DOHH2 (cell line): Measurements from ENCODE around the gene MTFR1L.

Source experiments
- H3F3A ChIP-seq: fragments of 200-600 bp; sonication (generic), shearing (Covaris generic); 2 replicates; pipeline ENCODE4 v1.6.0; 2016; ENCODE audit warnings: antibody characterized with exemption, mild to moderate bottlenecking; ENCODE audit not compliant: control insufficient read depth, insufficient read depth
- H3K27ac ChIP-seq: fragments of 200-600 bp; sonication (generic); 2 replicates; pipeline ENCODE4 v1.5.1; 2014; ENCODE audit warnings: low read depth, mild to moderate bottlenecking, low read length, moderate library complexity
- H3K27me3 ChIP-seq: fragments of 200-600 bp; sonication (generic); 2 replicates; pipeline ENCODE4 v1.6.1; 2014; ENCODE audit warnings: mild to moderate bottlenecking, low read length, mixed read lengths; ENCODE audit not compliant: control insufficient read depth
- H3K36me3 ChIP-seq: fragments of 200-600 bp; sonication (generic); 2 replicates; pipeline ENCODE4 v1.6.1; 2014; ENCODE audit warnings: mild to moderate bottlenecking, low read length, moderate library complexity, mixed read lengths; ENCODE audit not compliant: control insufficient read depth
- H3K4me1 ChIP-seq: fragments of 200-600 bp; sonication (generic); 2 replicates; pipeline ENCODE4 v1.6.1; 2014; ENCODE audit warnings: mild to moderate bottlenecking, low read length, mixed read lengths; ENCODE audit not compliant: control insufficient read depth
- H3K4me2 ChIP-seq: fragments of 200-600 bp; sonication (generic); 2 replicates; pipeline ENCODE4 v1.6.0; 2014; ENCODE audit warnings: mild to moderate bottlenecking, low read length, moderate library complexity
- H3K4me3 ChIP-seq: fragments of 200-600 bp; sonication (generic); 2 replicates; pipeline ENCODE4 v1.5.1; 2014; ENCODE audit warnings: mild to moderate bottlenecking, low read length, mixed read lengths
- H3K79me2 ChIP-seq: fragments of 200-600 bp; sonication (generic); 2 replicates; pipeline ENCODE4 v1.6.1; 2014; ENCODE audit warnings: mild to moderate bottlenecking, low read length, mixed read lengths; ENCODE audit not compliant: control insufficient read depth
- H3K9me2 ChIP-seq: fragments of 200-600 bp; sonication (generic); replicated peaks from 2 replicates; pipeline ENCODE4 v1.6.1; 2014; ENCODE audit warnings: mild to moderate bottlenecking, low read length, mixed read lengths; ENCODE audit not compliant: control insufficient read depth
- H3K9me3 ChIP-seq: fragments of 200-600 bp; sonication (generic); 2 replicates; pipeline ENCODE4 v1.6.1; 2014; ENCODE audit warnings: antibody characterized with exemption, low read length, mixed read lengths; ENCODE audit not compliant: control insufficient read depth, insufficient read depth
- H4K20me1 ChIP-seq: fragments of 200-600 bp; sonication (generic); 2 replicates; pipeline ENCODE4 v1.6.0; 2014; ENCODE audit warnings: low read depth, mild to moderate bottlenecking, antibody characterized with exemption, low read length, moderate library complexity; ENCODE audit not compliant: control insufficient read depth, insufficient read depth
- CTCF ChIP-seq: fragments of 200-600 bp; sonication (generic); IDR thresholded peaks from one replicate; pipeline ENCODE4 v1.5.1; 2014; ENCODE audit warnings: antibody characterized with exemption, mild to moderate bottlenecking, low read depth, low read length; ENCODE audit not compliant: poor library complexity, severe bottlenecking
- EZH2phosphoT487 ChIP-seq: fragments of 200-600 bp; sonication (generic); IDR thresholded peaks from 2 replicates; pipeline ENCODE4 v1.6.1; 2017; ENCODE audit warnings: borderline replicate concordance, mild to moderate bottlenecking, antibody characterized with exemption, low read length, moderate library complexity, mixed read lengths

Gene MTFR1L

DNA sequence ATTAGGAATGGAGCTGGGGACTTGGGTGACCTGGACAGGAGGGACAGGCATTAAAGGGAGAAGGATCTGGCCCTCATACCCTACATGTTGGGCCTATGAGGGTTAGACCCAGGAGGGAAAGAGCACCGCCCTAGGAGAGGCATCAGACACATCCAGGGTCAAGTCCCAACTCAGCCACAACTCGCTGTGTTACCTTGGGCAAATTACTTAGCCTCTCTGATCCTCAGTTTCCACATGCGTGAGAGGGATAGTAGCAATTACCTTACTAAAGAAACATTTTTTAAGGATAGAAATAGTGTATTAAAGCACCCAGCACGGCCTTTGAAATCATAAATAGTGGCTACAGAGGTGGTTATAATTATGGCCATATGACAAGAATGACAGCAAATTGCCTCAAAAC is 39.9 kb upstream of the MTFR1L start:
- H3K9me2 ChIP-seq = no peaks in the 10 kb centered on the region
- H3K4me1 ChIP-seq = peaks cover 6% of the 10 kb centered on the region; the same call in 1 of the 2 replicates
- peaks cover 11% of the 10 kb centered on the region for H3K27me3 ChIP-seq
- no peaks in the 10 kb centered on the region for H4K20me1 ChIP-seq
- H3K79me2 ChIP-seq = no peaks in the 10 kb centered on the region
- H3K4me2 ChIP-seq = no peak overlapping the region
- no peak overlapping the region for H3K27ac ChIP-seq
- no peak for TF ChIP-seq CTCF
- TF ChIP-seq EZH2phosphoT487 = no peak
- no peaks in the 10 kb centered on the region for H3K9me3 ChIP-seq
- no peaks in the 10 kb centered on the region for H3K36me3 ChIP-seq
- H3K4me3 ChIP-seq = no peak overlapping the region
- H3F3A ChIP-seq = no peaks in the 10 kb centered on the region

DNA sequence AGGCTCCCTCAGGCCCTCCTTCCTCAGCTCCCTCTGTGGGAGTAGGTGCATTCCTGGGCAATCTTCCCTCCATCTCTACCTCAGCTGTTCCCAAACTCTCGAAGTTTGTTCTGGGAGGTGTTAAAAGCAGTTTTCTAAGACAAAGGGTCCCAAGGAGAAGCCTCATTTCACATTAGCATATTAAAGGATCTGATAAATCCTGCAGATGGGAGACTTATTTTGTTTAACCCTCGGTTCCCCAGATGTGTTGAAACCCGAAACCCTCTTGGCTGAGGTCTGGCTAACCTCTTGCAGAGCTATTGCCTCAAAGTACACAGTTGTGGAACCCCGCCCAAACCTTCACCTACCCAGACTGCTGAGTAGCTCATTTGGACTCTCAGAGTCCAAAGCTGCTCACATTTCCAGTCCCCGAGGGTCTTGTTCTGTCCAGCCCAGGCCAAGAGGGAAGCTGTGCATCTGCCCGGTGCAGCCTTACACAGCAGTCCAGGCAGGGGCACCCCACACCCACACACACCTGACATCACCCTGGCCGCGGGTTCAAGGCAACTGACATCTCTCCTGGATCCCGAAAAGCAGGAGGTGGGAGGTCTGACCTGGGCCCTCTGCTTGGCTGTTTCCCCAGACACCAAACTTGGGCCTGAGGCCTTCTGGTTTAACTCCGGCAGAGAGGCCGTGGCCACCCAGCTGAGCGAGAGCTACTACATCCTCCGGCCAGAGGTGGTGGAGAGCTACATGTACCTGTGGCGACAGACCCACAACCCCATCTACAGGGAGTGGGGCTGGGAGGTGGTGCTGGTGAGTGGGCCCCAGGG is 39.2 kb upstream of the MTFR1L start:
- H3K27ac ChIP-seq = no peak overlapping the region
- no peaks in the 10 kb centered on the region for H3K9me3 ChIP-seq
- H3F3A ChIP-seq = no peaks in the 10 kb centered on the region
- 0 out of 2 replicates have a peak, but pooled peaks cover under 1% of the 10 kb centered on the region for H3K4me1 ChIP-seq
- no peak overlapping the region for H3K4me2 ChIP-seq
- no peaks in the 10 kb centered on the region for H3K79me2 ChIP-seq
- peaks cover 5% of the 10 kb centered on the region for H3K27me3 ChIP-seq
- H4K20me1 ChIP-seq = no peaks in the 10 kb centered on the region
- no peak for TF ChIP-seq CTCF
- no peak for TF ChIP-seq EZH2phosphoT487
- no peak overlapping the region for H3K4me3 ChIP-seq
- no peaks in the 10 kb centered on the region for H3K36me3 ChIP-seq
- H3K9me2 ChIP-seq = no peaks in the 10 kb centered on the region

DNA sequence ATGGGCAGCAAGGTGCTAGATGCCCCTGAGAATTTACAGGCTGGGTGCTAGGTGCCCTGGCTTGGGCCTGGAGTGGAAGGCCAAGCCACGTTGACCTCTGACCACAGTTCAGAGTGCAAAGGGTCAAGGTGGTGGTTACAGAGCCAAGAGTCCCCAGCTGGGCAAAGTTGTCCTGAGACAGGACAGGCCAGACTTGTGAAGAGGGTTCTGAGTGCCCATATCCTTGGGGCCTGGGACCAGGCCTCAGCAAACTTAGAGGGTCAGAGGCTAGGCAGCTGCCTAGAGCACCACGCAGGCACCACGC is 38.7 kb upstream of the MTFR1L start:
- Histone ChIP-seq H3K9me3 (no peaks in the 10 kb centered on the region), H3K9me2 (no peaks in the 10 kb centered on the region), H4K20me1 (no peaks in the 10 kb centered on the region), H3K27me3 (peaks cover 5% of the 10 kb centered on the region; the same call in 1 of the 2 replicates), H3K4me3 (no peak overlapping the region), H3K27ac (no peak overlapping the region), H3K4me2 (no peak overlapping the region), H3K36me3 (no peaks in the 10 kb centered on the region), H3K79me2 (no peaks in the 10 kb centered on the region), H3K4me1 (no peaks in the 10 kb centered on the region), H3F3A (no peaks in the 10 kb centered on the region)
- TF ChIP-seq CTCF (no peak), EZH2phosphoT487 (no peak)
